ENCODE measurements around the gene RNASE7.

RNASE7 gene

DNA sequence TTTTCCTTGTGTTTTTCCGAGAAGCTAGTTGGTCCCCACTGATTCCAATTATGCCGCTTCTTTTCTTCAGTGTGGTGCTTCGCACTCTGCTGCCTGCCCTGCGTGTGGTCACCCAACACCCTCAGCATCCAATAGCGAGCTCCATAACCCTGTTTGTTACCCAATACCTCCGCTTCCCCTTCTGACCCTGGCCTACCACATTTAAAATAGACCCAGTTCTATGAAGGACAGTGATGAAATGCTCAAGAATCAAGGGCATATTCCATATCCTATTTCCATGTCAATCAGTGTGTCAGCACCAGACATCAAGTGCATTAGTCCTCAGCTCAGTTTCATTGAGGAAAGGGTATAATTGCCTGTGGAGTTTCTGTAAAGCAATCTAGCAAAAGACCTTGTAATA is 26.9 kb upstream of the RNASE7 start:
- peaks cover 5% of the 10 kb centered on the region for H3K4me1 ChIP-seq (ENCODE audit: control insufficient read depth, insufficient read depth, low read length)
- no peaks in the 10 kb centered on the region for H3K36me3 ChIP-seq (ENCODE audit: control insufficient read depth, insufficient read depth, low read length)
- H3K9ac ChIP-seq (ENCODE audit: low read length), result no peak overlapping the region
- H3K27me3 ChIP-seq (ENCODE audit: control insufficient read depth, insufficient read depth, low read length), result no peaks in the 10 kb centered on the region
- H3K4me3 ChIP-seq (ENCODE audit: low read length), result no peak overlapping the region
- H3K9me3 ChIP-seq (ENCODE audit: control insufficient read depth, low read length), result no peaks in the 10 kb centered on the region

GRCh38 chr14:21016413-21017190 is 25.6 kb upstream of the RNASE7 start:
- H3K9ac ChIP-seq (ENCODE audit: low read length), result no peak overlapping the region
- H3K27me3 ChIP-seq (ENCODE audit: control insufficient read depth, insufficient read depth, low read length), result no peaks in the 10 kb centered on the region
- H3K36me3 ChIP-seq (ENCODE audit: control insufficient read depth, insufficient read depth, low read length), result no peaks in the 10 kb centered on the region
- no peak overlapping the region for H3K4me3 ChIP-seq (ENCODE audit: low read length)
- peaks cover 5% of the 10 kb centered on the region for H3K4me1 ChIP-seq (ENCODE audit: control insufficient read depth, insufficient read depth, low read length)
- H3K9me3 ChIP-seq (ENCODE audit: control insufficient read depth, low read length), result no peaks in the 10 kb centered on the region

- H3K36me3 ChIP-seq (ENCODE audit: control insufficient read depth, insufficient read depth, low read length), result no peaks in the 10 kb centered on the region
- no peaks in the 10 kb centered on the region for H3K9me3 ChIP-seq (ENCODE audit: control insufficient read depth, low read length)
- H3K4me1 ChIP-seq (ENCODE audit: control insufficient read depth, insufficient read depth, low read length), result peaks cover 5% of the 10 kb centered on the region
- H3K27me3 ChIP-seq (ENCODE audit: control insufficient read depth, insufficient read depth, low read length), result no peaks in the 10 kb centered on the region
- H3K4me3 ChIP-seq (ENCODE audit: low read length), result no peak overlapping the region
- no peak overlapping the region for H3K9ac ChIP-seq (ENCODE audit: low read length)
Observed at GRCh38 chr14:21017528-21018245, 24.5 kb upstream of the RNASE7 start.

DNA sequence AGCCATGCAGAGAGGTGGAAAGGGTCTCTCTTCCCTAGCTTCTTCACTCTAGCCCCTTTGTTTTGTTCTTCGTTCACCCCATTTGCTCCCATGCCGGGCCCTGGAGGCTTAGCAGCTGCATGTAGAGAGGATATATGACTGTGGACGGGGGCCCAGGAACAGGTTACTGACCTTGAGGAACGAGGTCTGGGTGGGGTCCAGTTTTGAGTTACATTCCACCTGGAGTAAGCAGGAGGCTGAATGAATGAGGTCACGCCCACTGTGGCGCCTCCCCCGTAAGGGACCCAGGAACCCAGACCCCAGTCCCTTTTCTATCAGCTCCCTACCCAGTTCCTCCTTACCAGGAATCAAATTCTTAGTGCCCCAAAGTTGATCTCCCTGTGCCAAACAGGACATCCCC is 23.9 kb upstream of the RNASE7 start:
- Histone ChIP-seq H3K4me1 (ENCODE audit: control insufficient read depth, insufficient read depth, low read length) (peaks cover 7% of the 10 kb centered on the region), H3K27me3 (ENCODE audit: control insufficient read depth, insufficient read depth, low read length) (no peaks in the 10 kb centered on the region), H3K36me3 (ENCODE audit: control insufficient read depth, insufficient read depth, low read length) (no peaks in the 10 kb centered on the region), H3K9ac (ENCODE audit: low read length) (no peak overlapping the region), H3K9me3 (ENCODE audit: control insufficient read depth, low read length) (no peaks in the 10 kb centered on the region), H3K4me3 (ENCODE audit: low read length) (no peak overlapping the region)

DNA sequence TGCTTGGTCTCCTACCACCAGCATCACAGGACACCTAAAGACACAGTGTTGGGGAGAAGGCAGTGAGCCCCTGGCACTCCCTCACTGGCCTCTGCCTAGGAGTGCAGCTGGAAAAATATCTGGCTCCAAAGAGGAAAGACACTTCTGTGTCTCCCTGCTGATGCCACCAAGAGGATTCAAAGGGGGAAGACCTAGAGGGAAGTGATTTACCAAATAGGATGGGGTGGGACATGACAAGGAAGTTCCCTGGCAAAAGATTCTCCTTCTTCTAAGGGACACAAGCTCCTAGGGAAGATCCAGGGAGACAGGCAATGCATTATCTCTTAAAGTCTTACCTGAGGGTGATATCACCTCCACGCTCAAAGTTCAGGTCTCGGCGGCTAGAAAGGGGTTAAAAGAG is 23.4 kb upstream of the RNASE7 start:
- Histone ChIP-seq H3K9me3 (ENCODE audit: control insufficient read depth, low read length) (no peaks in the 10 kb centered on the region), H3K4me3 (ENCODE audit: low read length) (no peak overlapping the region), H3K9ac (ENCODE audit: low read length) (no peak overlapping the region), H3K4me1 (ENCODE audit: control insufficient read depth, insufficient read depth, low read length) (peaks cover 12% of the 10 kb centered on the region), H3K27me3 (ENCODE audit: control insufficient read depth, insufficient read depth, low read length) (no peaks in the 10 kb centered on the region), H3K36me3 (ENCODE audit: control insufficient read depth, insufficient read depth, low read length) (no peaks in the 10 kb centered on the region)

GRCh38 chr14:21019366-21019765 is 22.8 kb upstream of the RNASE7 start:
- H3K4me1 ChIP-seq (ENCODE audit: control insufficient read depth, insufficient read depth, low read length), result peaks cover 18% of the 10 kb centered on the region
- no peak overlapping the region for H3K4me3 ChIP-seq (ENCODE audit: low read length)
- H3K9me3 ChIP-seq (ENCODE audit: control insufficient read depth, low read length), result no peaks in the 10 kb centered on the region
- H3K27me3 ChIP-seq (ENCODE audit: control insufficient read depth, insufficient read depth, low read length), result no peaks in the 10 kb centered on the region
- H3K36me3 ChIP-seq (ENCODE audit: control insufficient read depth, insufficient read depth, low read length), result no peaks in the 10 kb centered on the region
- no peak overlapping the region for H3K9ac ChIP-seq (ENCODE audit: low read length)

DNA sequence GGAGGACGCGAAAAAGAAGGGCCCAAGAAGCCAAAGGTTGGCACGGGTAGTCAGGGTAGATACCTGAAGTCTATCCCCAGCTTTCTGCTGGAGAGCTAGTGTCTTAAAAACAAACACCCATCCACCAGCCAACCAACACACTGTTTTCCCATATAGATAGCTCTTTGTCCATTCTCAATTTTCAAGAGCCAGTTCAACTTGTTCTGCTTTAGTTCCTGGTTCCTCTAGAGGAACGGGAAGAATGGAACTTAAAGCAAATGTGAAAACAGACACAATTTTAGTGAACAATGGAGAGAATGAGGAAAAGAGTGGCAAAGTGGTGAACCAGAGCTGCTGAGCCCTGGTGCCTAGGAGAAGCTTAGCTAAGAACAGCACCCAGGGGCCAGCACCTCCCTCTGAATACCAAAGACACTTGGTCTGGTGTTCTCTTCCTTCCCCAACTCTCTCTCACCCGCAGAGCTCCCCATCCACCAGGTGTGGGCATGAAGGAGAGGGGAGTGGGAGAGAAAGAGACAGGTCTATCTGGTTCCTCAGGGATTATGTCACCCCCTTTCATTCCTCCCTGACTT is 21.1 kb upstream of the RNASE7 start:
- H3K4me3 ChIP-seq (ENCODE audit: low read length), result no peak overlapping the region
- H3K4me1 ChIP-seq (ENCODE audit: control insufficient read depth, insufficient read depth, low read length), result peaks cover 16% of the 10 kb centered on the region
- H3K27me3 ChIP-seq (ENCODE audit: control insufficient read depth, insufficient read depth, low read length), result no peaks in the 10 kb centered on the region
- H3K36me3 ChIP-seq (ENCODE audit: control insufficient read depth, insufficient read depth, low read length), result no peaks in the 10 kb centered on the region
- no peak overlapping the region for H3K9ac ChIP-seq (ENCODE audit: low read length)
- H3K9me3 ChIP-seq (ENCODE audit: control insufficient read depth, low read length), result no peaks in the 10 kb centered on the region

DNA sequence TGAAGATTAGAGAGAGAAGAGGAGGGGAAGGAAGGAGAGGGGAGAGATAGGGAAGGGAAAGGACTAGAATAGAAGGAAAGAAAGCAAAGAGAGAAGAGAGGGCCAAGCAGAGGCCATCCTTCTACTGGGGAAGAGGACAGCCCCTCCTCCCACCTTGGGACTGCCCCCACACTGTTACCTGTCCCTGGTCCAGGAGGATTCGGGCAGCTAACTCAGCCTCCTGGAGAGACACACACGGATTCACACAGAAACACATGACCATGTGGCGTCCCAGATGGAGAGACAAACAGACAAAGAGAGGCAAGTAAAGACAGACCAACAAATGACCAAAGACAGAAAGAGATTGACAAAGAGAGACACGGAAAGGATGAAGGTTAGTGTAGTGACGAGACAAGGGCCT is 19.5 kb upstream of the RNASE7 start:
- Histone ChIP-seq H3K4me1 (ENCODE audit: control insufficient read depth, insufficient read depth, low read length) (peaks cover 16% of the 10 kb centered on the region), H3K9me3 (ENCODE audit: control insufficient read depth, low read length) (no peaks in the 10 kb centered on the region), H3K36me3 (ENCODE audit: control insufficient read depth, insufficient read depth, low read length) (no peaks in the 10 kb centered on the region), H3K4me3 (ENCODE audit: low read length) (no peak overlapping the region), H3K27me3 (ENCODE audit: control insufficient read depth, insufficient read depth, low read length) (no peaks in the 10 kb centered on the region), H3K9ac (ENCODE audit: low read length) (no peak overlapping the region)

GRCh38 chr14:21023174-21023573 is 19.0 kb upstream of the RNASE7 start:
- no peak overlapping the region for H3K4me3 ChIP-seq (ENCODE audit: low read length)
- no peaks in the 10 kb centered on the region for H3K9me3 ChIP-seq (ENCODE audit: control insufficient read depth, low read length)
- H3K4me1 ChIP-seq (ENCODE audit: control insufficient read depth, insufficient read depth, low read length), result peaks cover 16% of the 10 kb centered on the region
- no peaks in the 10 kb centered on the region for H3K27me3 ChIP-seq (ENCODE audit: control insufficient read depth, insufficient read depth, low read length)
- H3K9ac ChIP-seq (ENCODE audit: low read length), result no peak overlapping the region
- H3K36me3 ChIP-seq (ENCODE audit: control insufficient read depth, insufficient read depth, low read length), result no peaks in the 10 kb centered on the region

DNA sequence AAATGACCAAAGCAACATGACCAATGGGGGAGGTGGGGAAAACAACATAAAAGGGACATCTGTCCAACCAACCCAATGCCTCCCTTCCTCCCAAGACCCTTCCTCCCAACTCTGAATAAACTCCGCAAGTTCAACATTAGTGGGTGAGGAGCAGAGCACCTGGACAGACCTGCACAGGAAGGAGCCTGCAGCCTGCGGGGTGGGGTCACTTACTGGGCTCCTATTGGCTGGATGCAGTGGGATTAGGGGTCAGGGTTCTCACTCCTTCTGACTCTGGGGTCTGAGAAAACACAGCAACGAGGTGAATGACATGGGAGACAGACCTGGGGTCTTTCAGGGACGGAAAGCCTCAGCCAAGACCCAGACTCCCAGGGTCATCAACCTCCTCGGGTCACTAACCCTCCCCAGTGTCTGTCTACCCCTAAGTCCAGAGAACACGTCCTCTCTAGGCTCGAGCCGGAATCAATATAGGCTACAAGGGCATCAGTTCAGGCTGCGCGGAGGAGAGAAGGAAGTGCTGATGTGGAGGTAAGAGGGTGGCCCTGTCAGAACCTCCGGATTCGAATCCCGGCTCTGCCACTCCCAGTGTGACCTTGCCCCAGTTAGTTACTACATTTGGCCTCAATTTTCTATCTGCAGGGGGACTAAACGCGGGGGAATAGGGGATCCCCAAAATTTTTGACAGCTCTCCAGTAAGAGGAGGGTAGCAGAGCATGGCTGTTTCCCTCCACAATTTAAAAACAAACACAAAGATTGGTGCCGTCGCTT is 18.2 kb upstream of the RNASE7 start:
- peak overlapping the region; percentile 78 for H3K4me3 ChIP-seq (ENCODE audit: low read length)
- no peaks in the 10 kb centered on the region for H3K9me3 ChIP-seq (ENCODE audit: control insufficient read depth, low read length)
- H3K4me1 ChIP-seq (ENCODE audit: control insufficient read depth, insufficient read depth, low read length), result peaks cover 16% of the 10 kb centered on the region
- no peaks in the 10 kb centered on the region for H3K27me3 ChIP-seq (ENCODE audit: control insufficient read depth, insufficient read depth, low read length)
- no peaks in the 10 kb centered on the region for H3K36me3 ChIP-seq (ENCODE audit: control insufficient read depth, insufficient read depth, low read length)
- peak overlapping the region; percentile 86 for H3K9ac ChIP-seq (ENCODE audit: low read length)

GRCh38 chr14:21024585-21025370 is 17.4 kb upstream of the RNASE7 start, which contains the start of gene NDRG2:
NDRG2 (minus strand) TSS chr14:21025061; CDS start chr14:21023315, 1,746 bp downstream.
- H3K9ac ChIP-seq (ENCODE audit: low read length), result peak within 1 kb of the TSS; percentile 86
- H3K27me3 ChIP-seq (ENCODE audit: control insufficient read depth, insufficient read depth, low read length), result no peaks in the 10 kb centered on the region
- peak within 1 kb of the TSS; percentile 78 for H3K4me3 ChIP-seq (ENCODE audit: low read length)
- H3K9me3 ChIP-seq (ENCODE audit: control insufficient read depth, low read length), result no peaks in the 10 kb centered on the region
- H3K36me3 ChIP-seq (ENCODE audit: control insufficient read depth, insufficient read depth, low read length), result no peaks in the 10 kb centered on the region
- peaks cover 16% of the 10 kb centered on the region for H3K4me1 ChIP-seq (ENCODE audit: control insufficient read depth, insufficient read depth, low read length)

Measured in mucosa of stomach (tissue), 1 donor.